DMS153 treated with DMSO at 0.1 percent for 48 hours (cell line): Measurements from ENCODE around the gene SNX18.
"Not testable (repeated sequence)": the region's sequence is repeated elsewhere in the genome, so short reads cannot be mapped to it uniquely, and the experiment has no call there.

ENCODE experiments used
- DNase-seq: peaks from one replicate; lab custom pipeline; 2025; ENCODE audit not compliant: unreplicated experiment; lab: John Stamatoyannopoulos, UW

The SNX18 gene

GRCh38 chr5:54517512-54518145 lies at the start of gene SNX18:
Gene SNX18 (plus strand): TSS chr5:54517759. CDS start chr5:54517953, 194 bp downstream.
- peak; percentile 34 for DNase-seq

DNA sequence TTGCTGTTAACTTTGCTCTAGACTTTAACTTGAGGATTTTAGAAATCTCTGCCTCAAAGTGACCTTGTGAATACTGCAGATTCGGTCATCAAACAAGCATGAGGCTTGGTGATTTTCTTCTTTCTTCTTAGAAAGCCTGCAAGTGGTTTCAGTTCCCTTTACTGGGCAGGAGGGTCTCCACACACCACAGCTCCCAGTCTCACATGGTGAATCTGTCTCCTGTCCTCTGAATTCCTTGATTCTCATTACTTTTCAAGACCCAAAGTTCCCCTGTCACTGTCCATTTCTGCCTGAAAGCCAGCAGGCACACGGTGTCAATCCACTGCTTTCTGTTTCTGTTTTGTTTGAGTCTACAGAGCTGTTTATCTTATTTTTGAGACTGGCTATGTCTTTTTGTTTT lies 47.9 kb upstream of the SNX18 start:
- DNase-seq: no peak

DNA sequence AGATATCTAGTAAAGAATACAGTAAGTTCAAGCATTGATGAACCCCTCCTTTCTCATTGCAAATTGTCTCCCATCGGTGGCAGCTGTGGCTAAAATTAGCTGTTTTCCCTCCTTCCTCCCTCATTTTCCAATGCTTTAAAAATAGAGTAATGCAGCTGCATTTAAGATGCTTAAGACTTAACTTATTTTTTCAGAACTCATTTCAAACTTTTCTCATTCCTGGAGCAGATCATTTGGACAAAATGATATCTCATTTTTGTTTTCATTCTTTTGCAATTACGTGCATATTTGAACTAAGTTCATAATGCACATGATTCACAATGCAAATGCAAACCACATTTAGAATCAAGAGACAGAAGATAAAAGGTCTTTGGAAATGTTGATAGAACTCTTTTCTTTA lies 47.4 kb upstream of the SNX18 start:
- no peak for DNase-seq

GRCh38 chr5:54470677-54471076 lies 46.9 kb upstream of the SNX18 start:
- no peak for DNase-seq

DNA sequence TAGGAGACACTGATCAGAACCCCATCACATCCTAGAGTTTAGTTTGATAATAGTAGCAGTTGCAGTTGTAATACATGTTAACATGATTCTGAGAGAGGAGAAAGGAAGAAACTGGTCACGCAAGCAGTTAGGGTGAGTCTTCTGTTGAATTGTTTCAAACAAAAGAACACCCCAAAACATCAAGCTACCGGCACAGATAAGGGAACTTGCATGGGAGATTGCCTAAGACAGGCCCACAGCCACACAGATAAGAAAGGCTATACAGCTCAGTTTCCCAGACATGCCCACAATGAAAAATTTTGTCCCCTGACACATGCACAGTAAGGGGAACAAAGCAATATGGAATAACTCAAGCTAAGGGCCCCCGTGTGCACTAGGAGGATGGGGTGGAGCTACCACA lies 46.2 kb upstream of the SNX18 start:
- no peak for DNase-seq

DNA sequence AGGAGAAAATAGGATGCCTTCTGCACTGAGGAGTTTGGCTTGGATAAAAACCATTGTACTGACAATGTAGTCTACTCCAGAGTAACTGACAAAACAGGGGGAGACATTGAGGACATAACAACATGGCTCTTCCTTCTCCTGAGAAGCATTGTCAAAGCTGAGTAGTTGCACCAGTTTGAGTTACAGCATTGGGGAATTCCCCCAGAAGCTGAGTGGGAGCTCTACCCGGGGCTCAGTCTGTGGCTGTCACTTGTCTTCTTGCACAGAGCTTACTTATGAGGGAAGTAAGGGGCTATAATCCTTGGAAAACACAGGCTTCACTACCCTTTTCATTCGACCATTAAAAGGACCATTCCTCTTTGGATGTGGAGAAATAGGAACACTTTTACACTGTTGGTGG lies 40.9 kb upstream of the SNX18 start:
- DNase-seq: no peak

GRCh38 chr5:54477941-54478478 lies 39.5 kb upstream of the SNX18 start:
- DNase-seq: no peak

GRCh38 chr5:54480296-54480695 lies 37.3 kb upstream of the SNX18 start:
- no peak for DNase-seq

DNA sequence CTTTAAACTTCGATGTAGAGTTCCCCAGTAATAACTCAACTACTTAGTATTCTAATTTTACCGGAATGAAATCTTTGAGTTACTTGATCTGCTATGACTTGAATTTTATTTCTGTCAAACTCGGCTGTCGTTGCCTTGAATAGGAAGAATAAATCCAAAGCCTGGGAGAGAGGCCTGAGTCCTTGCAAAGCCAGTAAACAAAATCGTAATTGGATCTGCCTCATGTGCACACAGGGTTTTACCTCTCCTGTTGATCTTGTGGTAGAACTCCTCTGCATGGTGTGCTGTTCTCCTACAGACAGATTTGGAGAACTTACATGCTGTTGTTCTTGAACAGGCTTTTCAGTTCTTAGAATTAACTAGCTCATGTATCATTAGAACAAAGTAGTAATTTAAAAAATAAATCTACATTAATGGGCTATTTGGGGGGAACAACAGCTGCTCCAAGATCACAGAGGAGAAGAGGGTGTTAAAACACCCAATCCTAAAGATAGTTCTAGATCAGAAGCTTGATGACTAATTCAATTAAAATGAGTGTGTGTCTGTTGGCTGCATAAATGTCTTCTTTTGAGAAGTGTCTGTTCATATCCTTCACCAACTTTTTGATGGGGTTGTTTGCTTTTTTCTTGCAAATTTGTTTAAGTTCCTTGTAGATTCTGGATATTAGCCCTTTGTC lies 33.2 kb upstream of the SNX18 start:
- DNase-seq: no peak

- not testable (repeated sequence) for DNase-seq
Observed at GRCh38 chr5:54485659-54486058, 31.9 kb upstream of the SNX18 start.

DNA sequence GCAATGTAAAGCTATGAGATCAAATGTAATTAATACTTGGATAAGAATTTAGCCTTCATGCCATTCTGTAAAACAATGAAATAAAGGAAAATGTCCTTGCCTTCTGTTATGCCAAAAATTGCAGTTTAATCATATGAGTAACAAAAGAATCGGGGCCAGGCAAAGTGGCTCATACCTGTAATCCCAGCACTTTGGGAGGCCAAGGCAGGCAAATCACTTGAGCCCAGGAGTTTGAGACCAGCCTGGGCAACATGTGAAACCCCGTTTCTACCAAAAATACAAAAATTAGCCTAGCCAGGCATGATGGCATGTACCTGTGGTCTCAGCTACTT lies 27.9 kb upstream of the SNX18 start:
- DNase-seq: not testable (repeated sequence)

GRCh38 chr5:54491326-54491725 lies 26.2 kb upstream of the SNX18 start:
- DNase-seq: no peak

GRCh38 chr5:54492178-54492577 lies 25.4 kb upstream of the SNX18 start:
- no peak for DNase-seq

DNA sequence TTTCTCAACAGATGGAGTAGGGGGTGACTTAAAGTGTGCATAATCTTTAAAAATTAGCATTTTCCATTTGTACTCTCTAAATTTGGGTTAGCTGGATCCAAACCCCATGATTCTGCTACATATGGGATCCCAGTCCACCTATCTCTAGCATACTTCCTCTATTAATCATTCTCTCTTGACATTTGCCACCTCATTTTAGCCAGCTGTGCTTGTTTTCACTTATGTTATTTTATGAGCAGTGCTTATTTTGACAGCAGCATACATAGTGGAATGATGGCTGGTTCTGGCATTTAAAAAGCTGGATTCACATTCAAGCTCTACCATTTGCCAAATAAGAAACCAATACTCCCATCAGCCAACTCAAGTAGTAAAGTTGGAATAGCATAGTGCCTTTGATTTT lies 22.5 kb upstream of the SNX18 start:
- no peak for DNase-seq

DNA sequence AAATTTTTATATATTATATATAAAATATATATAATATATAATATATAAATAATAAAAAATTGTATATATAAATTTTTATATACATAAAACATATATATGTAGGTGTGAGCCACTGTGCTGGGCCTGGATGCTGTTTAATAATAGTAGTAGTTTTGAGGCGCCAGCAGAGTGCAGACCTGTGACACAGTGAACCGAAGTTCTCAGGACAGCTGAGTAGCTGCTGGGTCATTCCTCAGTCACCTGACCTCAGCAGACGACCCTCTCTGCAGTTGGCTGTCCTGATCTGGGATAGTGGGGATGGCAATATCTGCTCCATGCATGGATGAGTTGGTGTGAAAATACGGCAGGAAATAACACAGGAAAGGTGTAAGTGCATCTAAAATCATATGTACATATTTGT lies 3.3 kb upstream of the SNX18 start:
- no peak for DNase-seq

GRCh38 chr5:54514841-54515432 lies 2.6 kb upstream of the SNX18 start:
- DNase-seq: no peak

DNA sequence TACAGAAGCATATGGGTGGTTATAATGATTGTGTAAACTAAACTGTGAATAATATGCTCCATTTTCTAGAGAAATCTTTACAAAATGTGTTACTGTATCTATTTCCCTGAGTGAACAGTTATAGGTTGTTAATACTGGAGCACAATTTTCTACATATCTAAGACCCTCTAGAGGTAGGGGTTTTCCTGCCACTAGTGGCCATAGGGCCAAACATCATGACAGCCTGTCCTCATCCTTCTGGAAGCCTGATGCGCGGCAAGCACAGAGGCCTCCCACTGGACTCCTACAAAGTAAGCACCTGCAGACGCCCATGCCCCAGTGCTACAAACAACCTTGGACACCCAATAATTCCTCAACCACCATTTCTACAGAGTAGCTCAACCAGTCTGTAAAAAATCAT lies 1.9 kb upstream of the SNX18 start:
- DNase-seq: no peak

DNA sequence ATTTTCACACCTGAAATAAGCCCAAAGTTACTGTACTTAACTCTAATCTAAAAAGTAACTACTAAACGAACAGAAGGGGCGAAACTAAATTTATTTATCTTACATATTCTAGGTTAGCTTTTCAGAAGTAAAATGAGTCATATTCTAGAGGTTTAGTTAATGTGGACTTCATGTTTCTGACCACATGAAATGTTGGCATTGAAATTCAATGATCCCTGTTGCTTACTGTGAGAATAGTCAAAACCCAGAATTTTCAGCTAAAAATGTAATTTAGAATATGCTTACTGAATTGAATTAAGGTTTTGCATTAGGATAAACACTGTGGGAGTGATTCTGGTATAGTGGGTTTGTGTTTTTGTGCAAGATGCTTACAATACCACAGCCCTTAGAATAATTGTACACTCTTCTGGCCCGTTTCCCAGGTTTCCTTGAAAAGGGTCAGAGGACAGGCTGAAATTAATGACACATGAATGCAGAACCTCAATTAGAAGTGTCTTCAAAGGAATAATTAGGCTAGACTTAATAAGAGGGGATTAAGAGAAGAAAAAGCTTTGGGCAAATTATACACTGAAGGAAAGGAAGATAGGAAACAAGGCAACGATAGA lies 1.4 kb upstream of the SNX18 start:
- DNase-seq: no peak

DNA sequence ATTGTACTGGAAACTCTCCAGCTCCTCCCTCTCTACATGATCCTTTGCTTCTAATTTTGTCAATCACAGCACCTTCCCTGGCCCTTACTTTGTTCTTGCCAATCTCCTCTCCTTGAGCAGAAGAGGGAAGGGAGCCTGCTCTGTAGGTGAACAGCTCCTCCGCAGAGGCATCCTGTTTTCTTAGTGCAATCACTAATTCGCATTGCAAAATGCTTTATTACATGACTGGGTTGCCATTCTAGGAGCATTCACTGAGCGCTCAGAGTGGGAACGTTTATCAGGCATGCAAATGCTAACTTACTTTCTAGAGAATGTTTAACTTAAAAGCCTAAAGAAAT lies 416 bp upstream of the SNX18 start:
- no peak for DNase-seq

GRCh38 chr5:54518146-54518817 lies 723 bp downstream of the SNX18 start:
- DNase-seq: no peak

DNA sequence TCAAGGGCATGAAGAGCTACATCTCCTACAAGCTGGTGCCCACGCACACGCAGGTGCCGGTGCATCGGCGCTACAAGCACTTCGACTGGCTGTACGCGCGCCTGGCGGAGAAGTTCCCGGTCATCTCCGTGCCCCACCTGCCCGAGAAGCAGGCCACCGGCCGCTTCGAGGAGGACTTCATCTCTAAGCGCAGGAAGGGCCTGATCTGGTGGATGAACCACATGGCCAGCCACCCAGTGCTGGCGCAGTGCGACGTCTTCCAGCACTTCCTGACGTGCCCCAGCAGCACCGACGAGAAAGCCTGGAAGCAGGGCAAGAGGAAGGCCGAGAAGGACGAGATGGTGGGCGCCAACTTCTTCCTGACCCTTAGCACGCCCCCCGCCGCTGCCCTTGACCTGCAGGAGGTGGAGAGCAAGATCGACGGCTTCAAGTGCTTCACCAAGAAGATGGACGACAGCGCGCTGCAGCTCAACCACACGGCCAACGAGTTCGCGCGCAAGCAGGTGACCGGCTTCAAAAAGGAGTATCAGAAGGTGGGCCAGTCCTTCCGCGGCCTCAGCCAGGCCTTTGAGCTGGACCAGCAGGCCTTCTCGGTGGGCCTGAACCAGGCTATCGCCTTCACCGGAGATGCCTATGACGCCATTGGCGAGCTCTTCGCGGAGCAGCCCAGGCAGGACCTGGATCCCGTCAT lies 1.4 kb downstream of the SNX18 start:
- no peak for DNase-seq
